Stimulated activated CD4-positive, alpha-beta T cell treated with anti-CD3 and anti-CD28 coated beads, Interleukin-4, amount 100 ng/mL, for 48 hours (primary cell): ENCODE data around the gene BNC2.

Experiments used
- DNase-seq, 2 donors: peaks; one replicate each; pipeline ENCODE4 v3.0.0-alpha.2; 2020; ENCODE audit warnings: low read depth in 2 of 2

The BNC2 gene

GRCh38 chr9:16676519-16676918 lies 194.0 kb downstream of the BNC2 start:
- no peak for DNase-seq

DNA sequence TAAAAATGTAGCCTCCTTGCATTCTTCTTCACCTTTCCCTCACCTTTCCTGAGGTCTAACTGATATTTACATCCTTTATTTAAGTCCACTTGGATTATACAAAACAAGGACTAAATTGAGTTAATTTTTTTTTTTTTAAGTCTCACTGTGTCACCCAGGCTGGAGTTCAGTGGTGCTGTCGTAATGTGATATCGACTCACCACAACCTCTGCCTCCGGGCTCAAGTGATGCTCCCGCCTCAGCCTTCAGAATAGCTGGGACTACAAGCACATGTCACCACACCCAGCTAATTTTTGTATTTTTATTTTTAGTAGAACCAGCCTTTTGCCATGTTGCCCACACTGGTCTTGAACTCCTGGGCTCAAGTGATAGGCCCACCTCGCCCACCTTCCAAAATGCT lies 195.3 kb downstream of the BNC2 start:
- DNase-seq: no peak

GRCh38 chr9:16673171-16673570 lies 197.3 kb downstream of the BNC2 start:
- no peak for DNase-seq

DNA sequence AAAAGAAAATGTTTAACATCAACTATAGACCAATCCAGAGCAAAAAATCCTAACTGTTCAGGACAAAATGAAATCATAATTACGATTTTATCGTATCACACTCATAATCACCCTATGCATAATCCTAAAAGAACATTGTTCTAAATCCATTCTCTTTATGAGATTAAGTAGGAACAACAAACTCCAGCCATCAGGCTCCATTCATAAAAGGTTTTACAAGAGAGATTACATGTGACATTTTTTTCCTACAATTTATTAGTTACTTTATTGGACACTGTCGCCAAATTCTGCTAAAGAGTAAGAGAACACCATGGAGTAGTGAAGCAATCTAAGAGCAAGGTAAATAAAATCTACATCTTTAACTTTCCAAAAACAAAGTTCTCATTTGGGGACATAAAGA lies 198.0 kb downstream of the BNC2 start:
- DNase-seq: no peak

DNA sequence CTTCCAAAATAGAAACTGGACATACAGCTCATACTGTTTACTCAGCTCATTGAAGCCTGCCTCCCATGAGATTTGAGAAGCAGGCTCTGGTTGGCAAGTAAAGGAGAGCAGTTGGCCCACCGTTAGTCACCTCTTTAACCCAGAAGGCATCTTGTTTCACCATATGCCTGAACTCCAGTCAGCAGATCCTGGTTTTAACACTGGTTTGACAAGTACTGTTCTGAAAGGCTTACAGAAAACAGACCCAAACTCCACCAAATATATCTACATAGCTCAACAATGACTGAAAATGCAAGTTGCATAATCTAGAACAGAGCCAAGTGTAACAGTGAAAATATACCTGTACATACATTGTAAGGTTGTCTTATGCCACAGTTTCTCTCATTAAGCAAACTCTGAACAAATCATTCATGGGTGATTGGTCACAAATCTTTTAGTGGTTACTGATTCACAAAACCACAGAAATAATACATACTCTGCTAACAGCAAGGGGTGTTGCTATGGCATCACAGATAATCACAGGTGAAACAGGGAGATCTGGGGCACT lies 198.8 kb downstream of the BNC2 start:
- no peak for DNase-seq

- DNase-seq: no peak
Observed at GRCh38 chr9:16670791-16671190, 199.7 kb downstream of the BNC2 start.

GRCh38 chr9:16668734-16669295 lies 201.7 kb downstream of the BNC2 start:
- no peak for DNase-seq

GRCh38 chr9:16664211-16664610 lies 206.3 kb downstream of the BNC2 start:
- DNase-seq: no peak

GRCh38 chr9:16661816-16662215 lies 208.7 kb downstream of the BNC2 start:
- no peak for DNase-seq

GRCh38 chr9:16659096-16659495 lies 211.4 kb downstream of the BNC2 start:
- DNase-seq: no peak

DNA sequence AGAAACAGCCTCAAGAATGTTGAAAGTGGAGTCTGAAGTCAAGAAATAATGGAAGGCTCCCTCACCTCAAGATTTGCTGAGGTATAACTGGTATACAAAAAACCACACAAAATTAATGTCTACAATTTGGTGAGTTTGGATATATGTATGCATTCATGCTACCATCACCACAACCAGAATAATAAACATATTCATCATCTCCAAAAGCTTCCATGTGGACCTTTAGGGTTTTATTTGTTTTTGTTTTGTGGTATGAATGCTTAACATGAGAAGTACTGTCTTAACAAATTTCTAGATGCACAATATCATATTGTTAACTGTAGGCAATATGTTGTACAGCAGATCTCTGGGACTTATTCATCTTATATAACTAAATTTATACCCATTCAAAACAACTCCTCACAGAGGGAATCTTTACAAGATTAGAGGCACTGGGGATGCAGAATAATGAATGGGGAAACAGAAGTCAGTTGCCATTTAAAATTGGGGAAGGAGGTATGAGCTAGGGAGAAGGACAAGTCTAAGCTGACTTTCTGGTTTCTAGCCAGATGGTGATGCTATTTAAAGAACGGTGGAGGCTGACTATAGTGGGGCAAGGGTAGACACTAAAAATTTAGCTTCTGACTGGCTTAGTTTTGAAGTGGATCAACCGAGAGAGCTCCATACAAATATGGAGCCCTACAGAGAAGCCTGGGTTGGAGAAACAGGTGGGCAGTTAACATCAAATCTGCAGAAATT lies 213.9 kb downstream of the BNC2 start:
- DNase-seq: no peak

- no peak for DNase-seq
Observed at GRCh38 chr9:16654596-16655126, 215.8 kb downstream of the BNC2 start.

DNA sequence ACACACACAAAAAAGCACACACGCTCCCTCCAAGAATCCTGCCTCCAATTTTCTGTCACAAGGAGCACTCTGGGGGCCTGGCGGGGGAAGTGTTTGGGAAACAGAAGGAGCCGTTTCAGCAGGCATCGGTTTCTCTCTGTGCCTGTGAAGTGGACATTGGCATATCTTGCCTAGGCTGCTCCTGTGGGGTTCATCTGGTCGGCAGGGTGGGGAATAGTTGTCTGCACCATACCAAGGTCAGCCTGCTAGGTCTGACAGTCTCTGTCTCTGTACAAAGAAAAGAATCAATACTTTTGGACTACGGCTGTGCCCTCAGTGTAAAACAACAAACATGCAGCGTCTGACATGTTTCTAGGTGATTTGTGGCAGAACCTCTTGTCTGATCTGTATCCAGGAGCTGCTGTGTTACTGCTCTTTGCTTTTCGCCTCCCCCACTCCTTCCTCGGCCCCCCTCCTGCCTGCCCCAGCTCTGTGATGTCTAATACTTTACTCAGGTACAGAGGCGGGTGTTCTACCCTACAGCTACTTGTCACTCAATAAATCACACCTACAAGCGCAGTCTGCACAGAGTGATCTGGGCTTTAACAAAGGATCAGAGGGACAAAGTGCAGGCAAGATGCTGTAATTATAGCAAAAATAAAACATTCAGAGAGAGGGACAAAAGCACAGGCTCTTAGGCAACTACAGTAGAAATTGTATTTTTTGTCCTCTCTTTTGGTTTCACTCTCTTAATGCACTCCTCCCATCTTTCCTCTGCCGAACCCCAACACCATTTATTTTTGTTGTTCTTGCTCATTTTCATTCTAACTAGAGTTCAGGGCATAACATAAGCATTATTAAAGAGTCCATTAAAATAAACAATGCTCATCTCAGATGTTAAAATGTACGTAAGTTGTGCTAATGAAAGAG lies 216.7 kb downstream of the BNC2 start:
- DNase-seq: no peak

DNA sequence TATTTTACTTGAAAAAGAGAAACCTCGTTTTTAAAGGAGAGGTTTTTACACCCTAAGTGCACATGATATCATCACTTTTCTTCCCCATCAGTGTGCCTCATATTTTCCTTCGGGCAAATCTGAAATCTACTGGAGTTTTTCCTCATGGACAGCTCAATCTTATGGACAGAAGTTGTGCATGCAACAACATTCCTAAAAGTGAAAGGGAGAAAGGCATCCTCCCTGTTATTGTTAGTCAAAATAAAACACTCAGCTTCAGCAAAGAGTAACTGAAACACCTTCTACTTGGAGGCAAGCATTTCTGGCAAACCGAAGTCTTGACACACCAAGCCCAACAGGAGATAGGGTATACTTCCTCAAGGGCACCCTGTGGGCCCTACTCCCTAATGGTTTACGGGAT lies 217.9 kb downstream of the BNC2 start:
- no peak for DNase-seq

DNA sequence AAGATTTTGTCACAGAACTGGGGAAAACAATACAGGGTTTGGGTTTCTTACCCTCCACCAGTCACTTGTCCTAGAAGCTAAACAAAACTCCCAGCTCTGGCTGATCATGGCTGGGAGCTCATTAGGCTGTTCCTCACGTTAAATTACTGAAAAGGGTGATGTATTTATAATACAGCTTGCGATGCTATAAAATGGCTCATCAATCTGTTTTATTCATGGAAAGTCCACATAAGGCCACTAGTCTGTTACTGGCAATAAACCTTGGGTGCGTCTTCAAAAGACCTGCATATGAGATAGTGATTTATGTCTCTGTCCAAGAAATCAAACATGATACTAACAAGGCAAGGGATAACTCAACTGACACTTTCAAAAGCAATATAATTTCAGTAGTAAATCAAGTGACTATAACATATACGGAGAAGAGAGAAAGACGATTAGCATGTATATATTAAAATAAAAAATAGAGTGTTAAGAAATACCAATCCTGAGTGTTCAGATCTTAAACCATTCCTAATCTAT lies 219.0 kb downstream of the BNC2 start:
- no peak for DNase-seq

GRCh38 chr9:16645970-16646369 lies 224.5 kb downstream of the BNC2 start:
- no peak for DNase-seq

DNA sequence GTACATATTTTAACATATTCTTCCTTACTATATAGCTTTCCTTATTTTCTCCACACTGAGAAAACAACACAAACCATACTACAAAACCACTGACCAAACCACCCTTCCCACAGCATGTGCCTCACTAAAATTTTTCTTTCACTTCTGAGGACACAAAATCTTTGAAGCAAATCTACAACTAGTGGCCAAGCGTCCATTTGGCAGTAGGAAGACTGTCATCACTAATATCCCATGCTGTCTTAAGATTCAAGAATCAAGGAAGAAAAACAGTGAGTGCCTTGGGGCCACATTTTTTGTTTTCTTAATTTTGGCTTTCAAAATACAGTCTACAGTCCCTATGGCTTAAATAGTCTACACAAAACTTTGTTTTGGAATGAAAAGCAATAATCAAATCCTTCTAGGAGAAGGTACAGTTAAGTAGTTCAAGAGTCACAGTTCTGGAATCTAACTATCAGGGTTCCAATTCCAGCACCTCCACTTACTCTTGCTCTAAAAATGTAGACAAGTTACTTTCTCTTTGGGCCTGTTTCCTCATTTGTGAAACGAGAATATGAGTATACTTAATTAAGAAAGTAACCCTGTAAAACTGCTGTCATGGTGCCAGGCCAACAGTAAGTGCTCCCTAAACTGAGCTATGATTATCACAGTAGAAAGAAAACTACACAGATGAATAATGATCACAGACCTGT lies 227.9 kb downstream of the BNC2 start:
- no peak for DNase-seq

DNA sequence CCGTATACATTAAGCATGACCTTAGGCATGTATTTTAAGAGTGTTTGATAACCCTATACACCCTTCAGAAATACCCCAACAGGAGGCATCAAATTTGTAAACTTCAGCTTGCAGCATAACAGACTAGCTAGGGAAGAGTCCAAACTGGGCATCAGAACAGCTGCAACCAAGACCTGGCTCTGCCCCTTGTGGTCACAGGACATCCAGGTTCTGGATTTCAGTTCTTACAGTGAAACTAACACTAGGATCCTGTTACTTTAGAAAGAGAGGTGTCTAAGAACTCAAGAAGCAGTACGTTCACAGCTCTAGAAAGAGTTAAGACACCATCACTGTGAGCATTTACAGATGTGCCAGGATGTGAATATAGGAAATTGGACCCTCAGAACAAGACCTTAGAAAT lies 229.8 kb downstream of the BNC2 start:
- no peak for DNase-seq

DNA sequence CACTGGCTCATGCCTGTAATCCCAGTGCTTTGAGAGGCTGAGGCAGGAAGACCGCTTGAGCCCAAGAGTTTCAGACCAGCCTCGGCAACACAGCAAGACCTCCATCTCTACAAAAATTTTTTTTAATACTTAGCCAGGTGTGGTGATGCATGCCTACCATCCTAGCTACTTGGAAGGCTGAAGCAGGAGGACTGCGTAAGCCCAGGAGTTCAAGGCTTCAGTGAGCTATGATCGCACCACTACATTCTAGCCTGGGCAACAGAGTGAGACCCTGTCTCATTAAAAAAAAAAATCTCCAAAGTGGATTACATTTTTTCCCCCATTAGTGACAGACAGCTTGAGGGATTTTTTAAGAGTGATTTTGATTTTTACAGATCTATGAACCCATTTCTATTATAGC lies 230.8 kb downstream of the BNC2 start:
- no peak for DNase-seq

- no peak for DNase-seq
Observed at GRCh38 chr9:16637911-16638310, 232.6 kb downstream of the BNC2 start.

DNA sequence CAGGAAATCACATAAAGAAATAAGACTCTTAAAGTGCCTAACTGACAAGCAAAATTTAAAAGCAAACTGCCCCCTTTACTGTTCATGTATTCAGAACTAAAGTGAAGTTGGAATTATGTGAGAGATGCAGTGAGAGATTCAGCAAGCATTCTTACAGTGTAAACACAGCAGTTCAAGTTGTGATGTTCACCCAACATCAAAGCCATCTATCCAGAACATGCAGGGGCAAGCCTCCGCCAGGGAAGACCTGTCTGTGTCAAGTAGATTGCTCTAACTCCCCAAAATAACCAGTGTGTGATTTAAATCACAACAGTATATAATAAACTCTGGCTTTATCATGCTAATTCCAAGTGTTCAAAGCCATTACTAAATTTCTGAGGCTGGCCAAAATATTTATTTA lies 233.3 kb downstream of the BNC2 start:
- DNase-seq: no peak
